Measurements from ENCODE around the gene EPC1.

EPC1 gene

DNA sequence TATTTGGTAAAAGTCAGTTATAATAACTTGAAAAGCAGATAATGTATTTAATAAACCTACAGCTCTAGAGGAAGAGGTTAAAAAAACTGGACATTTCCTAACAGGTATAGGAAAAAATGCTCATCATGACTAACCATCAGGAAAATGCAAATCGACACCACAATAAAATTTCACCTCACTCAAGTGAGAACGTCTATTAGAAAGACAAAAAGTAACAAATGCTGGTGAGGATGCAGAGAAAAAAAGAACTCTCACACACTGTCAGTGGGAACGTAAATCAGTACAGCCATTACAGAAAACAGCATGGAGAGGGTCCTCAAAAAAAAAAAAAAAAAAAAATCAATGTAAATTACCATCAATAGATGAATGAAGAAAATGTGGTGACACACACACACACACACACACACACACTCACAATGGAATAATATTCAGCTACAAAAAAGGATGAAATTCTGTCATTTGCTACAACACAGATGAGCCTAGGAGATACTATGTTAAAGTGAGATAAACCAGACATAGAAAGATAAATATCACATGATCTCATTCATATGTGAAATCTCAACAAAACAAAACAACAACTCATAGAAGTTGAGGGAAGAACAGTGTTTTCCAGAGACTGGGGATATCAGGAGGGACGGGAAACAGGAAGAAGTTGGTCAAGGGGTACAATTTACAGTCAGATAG is 20.1 kb downstream of the EPC1 start:
- no peak overlapping the region for H3K4me3 ChIP-seq (ENCODE audit: low read depth in 1 of 5, low read length in 5 of 5)
- H3K9ac ChIP-seq (ENCODE audit: low read length in 5 of 5) = no peak overlapping the region
- H3K9me3 ChIP-seq (ENCODE audit: control insufficient read depth in 5 of 5, low read length in 5 of 5) = no peaks in the 10 kb centered on the region
- H3K4me1 ChIP-seq (ENCODE audit: control insufficient read depth in 5 of 5, insufficient read depth in 5 of 5, low read length in 5 of 5) = peaks cover 0 to 68% (median 59%) of the 10 kb centered on the region in 5 donors
- H3K27ac ChIP-seq (ENCODE audit: low read depth, low read length) = peak overlapping the region; percentile 49
- H3K36me3 ChIP-seq (ENCODE audit: control insufficient read depth in 5 of 5, insufficient read depth in 5 of 5, low read length in 5 of 5) = peaks cover 0 to 4% (median 0%) of the 10 kb centered on the region in 5 donors
- no peaks in the 10 kb centered on the region for H3K27me3 ChIP-seq (ENCODE audit: control insufficient read depth in 5 of 5, insufficient read depth in 4 of 5, low read length in 5 of 5)

DNA sequence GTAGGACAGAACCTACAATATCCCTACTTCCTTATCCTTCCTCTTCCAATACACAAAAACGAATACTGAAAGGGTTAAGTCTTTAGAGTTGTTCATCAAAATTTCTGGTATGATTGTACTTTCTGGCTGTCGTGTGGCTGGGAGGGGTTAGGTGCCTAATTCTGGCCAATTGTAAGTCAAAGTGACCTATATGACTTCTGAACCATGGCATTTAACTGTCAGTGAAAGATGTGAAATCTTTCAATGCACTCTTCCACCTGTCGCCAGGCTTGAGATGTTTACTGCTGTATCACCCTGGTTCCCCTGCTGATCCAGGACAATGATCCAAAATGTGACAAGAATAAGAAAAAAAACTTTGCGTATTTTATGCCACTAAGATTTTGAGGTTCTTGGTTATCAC is 20.8 kb downstream of the EPC1 start:
- Histone ChIP-seq H3K36me3 (ENCODE audit: control insufficient read depth in 5 of 5, insufficient read depth in 5 of 5, low read length in 5 of 5) (peaks cover 0 to 4% (median 0%) of the 10 kb centered on the region in 5 donors), H3K4me3 (ENCODE audit: low read depth in 1 of 5, low read length in 5 of 5) (no peak overlapping the region), H3K27ac (ENCODE audit: low read depth, low read length) (peak overlapping the region; percentile 2), H3K9ac (ENCODE audit: low read length in 5 of 5) (no peak overlapping the region), H3K9me3 (ENCODE audit: control insufficient read depth in 5 of 5, low read length in 5 of 5) (no peaks in the 10 kb centered on the region), H3K27me3 (ENCODE audit: control insufficient read depth in 5 of 5, insufficient read depth in 4 of 5, low read length in 5 of 5) (no peaks in the 10 kb centered on the region), H3K4me1 (ENCODE audit: control insufficient read depth in 5 of 5, insufficient read depth in 5 of 5, low read length in 5 of 5) (peaks cover 0 to 68% (median 57%) of the 10 kb centered on the region in 5 donors)

DNA sequence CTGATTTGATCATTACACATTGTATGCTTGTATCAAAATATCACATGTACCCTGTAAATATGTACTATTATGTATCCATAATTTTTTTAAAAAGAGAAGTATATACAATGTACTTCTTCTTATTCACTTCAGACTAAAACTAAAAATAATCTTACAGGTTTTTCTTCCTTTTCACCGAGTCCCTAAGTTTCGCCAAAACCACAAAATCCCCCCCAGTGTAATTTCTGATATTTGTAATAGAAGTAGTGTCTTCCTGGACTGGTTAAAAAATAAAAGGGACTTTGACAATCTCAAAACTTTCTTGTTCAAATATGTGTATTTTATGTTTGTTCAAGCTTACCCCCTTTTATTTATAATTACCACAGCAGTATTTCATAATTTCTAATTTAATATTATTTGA is 23.9 kb downstream of the EPC1 start:
- Histone ChIP-seq H3K27ac (ENCODE audit: low read depth, low read length) (peak overlapping the region; percentile 20), H3K4me3 (ENCODE audit: low read depth in 1 of 5, low read length in 5 of 5) (no peak overlapping the region), H3K4me1 (ENCODE audit: control insufficient read depth in 5 of 5, insufficient read depth in 5 of 5, low read length in 5 of 5) (peaks cover 0 to 56% (median 47%) of the 10 kb centered on the region in 5 donors), H3K36me3 (ENCODE audit: control insufficient read depth in 5 of 5, insufficient read depth in 5 of 5, low read length in 5 of 5) (peaks cover 0 to 4% (median 0%) of the 10 kb centered on the region in 5 donors), H3K27me3 (ENCODE audit: control insufficient read depth in 5 of 5, insufficient read depth in 4 of 5, low read length in 5 of 5) (no peaks in the 10 kb centered on the region), H3K9me3 (ENCODE audit: control insufficient read depth in 5 of 5, low read length in 5 of 5) (no peaks in the 10 kb centered on the region), H3K9ac (ENCODE audit: low read length in 5 of 5) (no peak overlapping the region)

DNA sequence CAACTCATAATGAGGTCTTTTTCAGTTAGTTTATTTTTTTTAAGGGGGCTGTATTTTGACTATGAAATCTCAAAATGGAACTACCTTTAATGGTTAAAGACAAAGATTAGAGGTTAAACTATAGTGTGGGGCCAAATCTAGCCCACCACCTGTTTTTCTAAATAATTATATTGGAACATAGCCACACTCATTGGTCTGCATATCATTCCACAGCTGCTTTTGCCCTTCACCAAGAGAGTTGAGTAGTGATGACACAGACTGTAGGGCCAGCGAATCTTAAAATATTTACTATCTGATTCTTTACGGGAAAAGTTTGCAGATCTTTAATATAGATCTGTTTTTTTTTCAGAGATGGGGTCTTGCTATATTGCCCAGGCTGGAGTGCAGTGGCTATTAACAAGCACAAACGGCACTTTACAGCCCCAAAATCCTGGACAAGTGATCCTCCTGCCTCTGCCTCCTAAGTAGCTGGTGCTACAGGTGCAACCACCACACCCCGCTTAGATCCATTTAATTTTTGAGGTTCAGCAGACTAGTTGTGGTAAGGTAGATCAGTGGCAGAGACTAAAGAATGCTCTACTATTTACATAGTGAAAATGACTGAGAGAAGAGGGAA is 25.8 kb downstream of the EPC1 start:
- H3K4me3 ChIP-seq (ENCODE audit: low read depth in 1 of 5, low read length in 5 of 5) = no peak overlapping the region
- H3K9ac ChIP-seq (ENCODE audit: low read length in 5 of 5) = no peak overlapping the region
- H3K27ac ChIP-seq (ENCODE audit: low read depth, low read length) = no peak overlapping the region
- H3K36me3 ChIP-seq (ENCODE audit: control insufficient read depth in 5 of 5, insufficient read depth in 5 of 5, low read length in 5 of 5) = no peaks in the 10 kb centered on the region
- H3K27me3 ChIP-seq (ENCODE audit: control insufficient read depth in 5 of 5, insufficient read depth in 4 of 5, low read length in 5 of 5) = no peaks in the 10 kb centered on the region
- H3K4me1 ChIP-seq (ENCODE audit: control insufficient read depth in 5 of 5, insufficient read depth in 5 of 5, low read length in 5 of 5) = peaks cover 0 to 46% (median 39%) of the 10 kb centered on the region in 5 donors
- no peaks in the 10 kb centered on the region for H3K9me3 ChIP-seq (ENCODE audit: control insufficient read depth in 5 of 5, low read length in 5 of 5)

DNA sequence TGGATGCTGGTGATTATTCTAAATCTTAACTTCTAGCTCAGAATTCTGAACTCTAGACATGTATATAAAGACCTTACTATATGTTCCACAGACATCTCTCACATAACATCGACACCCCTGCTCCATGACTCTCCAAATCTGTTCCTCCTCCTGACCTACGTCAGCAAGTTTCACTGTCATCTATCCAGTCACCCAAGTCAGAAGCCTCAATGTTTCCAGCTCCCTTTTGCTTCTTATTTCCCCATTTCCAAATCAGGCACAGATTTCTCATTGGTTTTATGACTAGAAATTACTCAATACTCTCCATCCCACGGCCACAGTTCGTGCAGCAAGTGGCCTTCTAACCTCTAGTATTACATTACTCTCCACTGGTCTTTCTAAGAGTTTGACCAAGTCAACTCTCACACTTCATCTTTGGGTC is 28.5 kb downstream of the EPC1 start:
- Histone ChIP-seq H3K4me1 (ENCODE audit: control insufficient read depth in 5 of 5, insufficient read depth in 5 of 5, low read length in 5 of 5) (peaks cover 0 to 46% (median 42%) of the 10 kb centered on the region in 5 donors), H3K27ac (ENCODE audit: low read depth, low read length) (peak overlapping the region; percentile 81), H3K36me3 (ENCODE audit: control insufficient read depth in 5 of 5, insufficient read depth in 5 of 5, low read length in 5 of 5) (no peaks in the 10 kb centered on the region), H3K27me3 (ENCODE audit: control insufficient read depth in 5 of 5, insufficient read depth in 4 of 5, low read length in 5 of 5) (no peaks in the 10 kb centered on the region), H3K9ac (ENCODE audit: low read length in 5 of 5) (no peak overlapping the region), H3K4me3 (ENCODE audit: low read depth in 1 of 5, low read length in 5 of 5) (no peak overlapping the region), H3K9me3 (ENCODE audit: control insufficient read depth in 5 of 5, low read length in 5 of 5) (no peaks in the 10 kb centered on the region)

DNA sequence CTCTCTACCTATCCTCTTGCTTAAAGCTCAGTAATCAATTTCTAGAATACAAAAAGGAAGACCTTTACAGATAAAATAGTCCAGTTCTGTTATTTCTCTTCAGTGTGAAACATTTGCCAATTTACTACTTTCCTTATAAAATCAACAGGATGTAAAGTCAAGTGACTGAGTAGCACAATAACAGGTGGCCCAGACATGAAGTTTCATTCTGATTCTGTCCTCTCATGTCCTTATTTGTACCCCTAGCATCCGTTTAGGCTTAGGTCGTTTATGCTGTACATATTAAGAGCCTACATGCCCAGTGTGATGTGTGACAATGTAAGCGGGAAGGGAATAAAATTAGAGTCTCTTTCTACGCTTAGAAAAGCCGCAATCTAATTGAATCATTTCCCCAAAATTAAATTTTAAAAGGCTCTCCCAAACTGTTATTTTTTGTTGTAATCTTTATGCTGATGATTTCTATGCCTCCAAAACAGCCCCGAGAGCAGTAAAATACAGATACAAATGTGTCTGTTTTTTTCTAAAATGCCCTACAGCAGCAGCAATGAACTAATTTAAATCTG is 29.1 kb downstream of the EPC1 start:
- Histone ChIP-seq H3K9me3 (ENCODE audit: control insufficient read depth in 5 of 5, low read length in 5 of 5) (no peaks in the 10 kb centered on the region), H3K4me3 (ENCODE audit: low read depth in 1 of 5, low read length in 5 of 5) (no peak overlapping the region), H3K27me3 (ENCODE audit: control insufficient read depth in 5 of 5, insufficient read depth in 4 of 5, low read length in 5 of 5) (no peaks in the 10 kb centered on the region), H3K36me3 (ENCODE audit: control insufficient read depth in 5 of 5, insufficient read depth in 5 of 5, low read length in 5 of 5) (no peaks in the 10 kb centered on the region), H3K27ac (ENCODE audit: low read depth, low read length) (peak overlapping the region; percentile 81), H3K4me1 (ENCODE audit: control insufficient read depth in 5 of 5, insufficient read depth in 5 of 5, low read length in 5 of 5) (peaks cover 0 to 47% (median 45%) of the 10 kb centered on the region in 5 donors), H3K9ac (ENCODE audit: low read length in 5 of 5) (peak overlapping the region in 1 of 5 donors; percentile 30)

DNA sequence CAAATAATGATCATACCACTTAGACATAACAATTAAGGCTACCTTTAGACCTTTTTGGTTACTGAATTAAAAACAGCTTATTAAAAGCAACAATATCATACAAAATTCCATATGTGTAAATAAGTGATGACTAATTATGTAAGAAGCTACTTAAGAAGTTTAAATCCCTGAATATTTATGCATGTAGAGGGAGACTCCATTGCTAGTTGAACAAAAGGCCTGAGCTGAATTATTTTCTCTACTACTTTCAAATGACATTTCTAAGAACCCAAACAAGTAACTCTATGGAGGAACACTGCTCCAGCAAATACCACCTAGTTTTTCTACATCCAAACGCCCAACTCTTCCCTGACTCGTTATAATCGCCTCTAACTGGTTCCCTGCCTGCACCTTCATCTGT is 31.5 kb downstream of the EPC1 start:
- no peaks in the 10 kb centered on the region for H3K9me3 ChIP-seq (ENCODE audit: control insufficient read depth in 5 of 5, low read length in 5 of 5)
- no peak overlapping the region for H3K27ac ChIP-seq (ENCODE audit: low read depth, low read length)
- H3K27me3 ChIP-seq (ENCODE audit: control insufficient read depth in 5 of 5, insufficient read depth in 4 of 5, low read length in 5 of 5) = no peaks in the 10 kb centered on the region
- H3K4me3 ChIP-seq (ENCODE audit: low read depth in 1 of 5, low read length in 5 of 5) = no peak overlapping the region
- H3K9ac ChIP-seq (ENCODE audit: low read length in 5 of 5) = no peak overlapping the region
- peaks cover 0 to 2% (median 0%) of the 10 kb centered on the region in 5 donors for H3K36me3 ChIP-seq (ENCODE audit: control insufficient read depth in 5 of 5, insufficient read depth in 5 of 5, low read length in 5 of 5)
- H3K4me1 ChIP-seq (ENCODE audit: control insufficient read depth in 5 of 5, insufficient read depth in 5 of 5, low read length in 5 of 5) = peaks cover 0 to 51% (median 42%) of the 10 kb centered on the region in 5 donors

DNA sequence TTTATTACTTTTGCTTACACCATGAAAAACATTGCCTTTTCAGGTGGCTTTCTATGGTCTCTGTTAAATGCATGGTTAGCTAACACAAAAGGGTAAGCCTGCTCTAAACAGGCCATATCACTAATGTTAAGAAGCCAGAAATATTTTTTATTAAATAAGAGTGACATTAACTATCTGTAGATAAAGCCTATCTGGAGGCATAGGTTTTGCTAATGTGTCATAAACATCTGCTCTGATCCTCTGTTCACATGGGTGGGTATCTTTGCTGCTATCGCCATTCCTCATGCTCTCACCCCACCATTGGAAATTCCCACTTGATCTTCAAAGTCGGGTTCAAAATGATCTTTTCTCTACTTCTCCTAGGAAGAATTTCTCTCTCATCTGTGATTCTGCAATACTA is 32.4 kb downstream of the EPC1 start:
- Histone ChIP-seq H3K36me3 (ENCODE audit: control insufficient read depth in 5 of 5, insufficient read depth in 5 of 5, low read length in 5 of 5) (peaks cover 0 to 2% (median 0%) of the 10 kb centered on the region in 5 donors), H3K9ac (ENCODE audit: low read length in 5 of 5) (no peak overlapping the region), H3K4me1 (ENCODE audit: control insufficient read depth in 5 of 5, insufficient read depth in 5 of 5, low read length in 5 of 5) (peaks cover 0 to 51% (median 42%) of the 10 kb centered on the region in 5 donors), H3K27me3 (ENCODE audit: control insufficient read depth in 5 of 5, insufficient read depth in 4 of 5, low read length in 5 of 5) (no peaks in the 10 kb centered on the region), H3K27ac (ENCODE audit: low read depth, low read length) (no peak overlapping the region), H3K4me3 (ENCODE audit: low read depth in 1 of 5, low read length in 5 of 5) (no peak overlapping the region), H3K9me3 (ENCODE audit: control insufficient read depth in 5 of 5, low read length in 5 of 5) (no peaks in the 10 kb centered on the region)

DNA sequence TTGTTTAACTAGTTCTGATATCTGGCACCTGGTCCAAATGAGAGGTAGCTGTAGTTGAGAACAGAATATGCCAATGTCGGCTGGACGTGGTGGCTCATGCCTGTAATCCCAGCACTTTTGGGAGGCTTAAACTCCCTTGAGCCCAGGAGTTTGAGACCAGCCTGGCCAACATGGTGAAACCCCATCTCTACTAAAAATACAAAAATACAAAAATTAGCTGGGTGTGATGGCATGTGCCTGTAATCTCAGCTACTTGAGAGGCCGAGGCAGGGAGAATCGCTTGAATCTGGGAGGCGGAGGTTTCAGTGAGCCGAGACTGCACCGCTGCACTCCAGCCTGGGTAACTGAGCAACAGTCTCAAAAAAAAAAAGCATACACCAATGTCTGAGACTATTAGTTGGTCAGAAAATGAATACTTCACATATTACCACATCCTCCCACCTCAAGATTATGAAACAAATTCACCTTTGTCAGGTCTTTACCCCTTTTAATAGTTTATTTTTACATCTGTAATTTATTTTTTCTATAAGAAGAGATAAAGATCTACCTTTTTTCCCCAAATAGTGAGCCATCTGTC is 38.8 kb downstream of the EPC1 start:
- Histone ChIP-seq H3K9ac (ENCODE audit: low read length in 5 of 5) (no peak overlapping the region), H3K9me3 (ENCODE audit: control insufficient read depth in 5 of 5, low read length in 5 of 5) (no peaks in the 10 kb centered on the region), H3K27me3 (ENCODE audit: control insufficient read depth in 5 of 5, insufficient read depth in 4 of 5, low read length in 5 of 5) (no peaks in the 10 kb centered on the region), H3K4me3 (ENCODE audit: low read depth in 1 of 5, low read length in 5 of 5) (no peak overlapping the region), H3K27ac (ENCODE audit: low read depth, low read length) (peak overlapping the region; percentile 42), H3K4me1 (ENCODE audit: control insufficient read depth in 5 of 5, insufficient read depth in 5 of 5, low read length in 5 of 5) (peaks cover 2 to 33% (median 25%) of the 10 kb centered on the region in 5 donors), H3K36me3 (ENCODE audit: control insufficient read depth in 5 of 5, insufficient read depth in 5 of 5, low read length in 5 of 5) (peaks cover 12 to 20% (median 16%) of the 10 kb centered on the region in 5 donors)

DNA sequence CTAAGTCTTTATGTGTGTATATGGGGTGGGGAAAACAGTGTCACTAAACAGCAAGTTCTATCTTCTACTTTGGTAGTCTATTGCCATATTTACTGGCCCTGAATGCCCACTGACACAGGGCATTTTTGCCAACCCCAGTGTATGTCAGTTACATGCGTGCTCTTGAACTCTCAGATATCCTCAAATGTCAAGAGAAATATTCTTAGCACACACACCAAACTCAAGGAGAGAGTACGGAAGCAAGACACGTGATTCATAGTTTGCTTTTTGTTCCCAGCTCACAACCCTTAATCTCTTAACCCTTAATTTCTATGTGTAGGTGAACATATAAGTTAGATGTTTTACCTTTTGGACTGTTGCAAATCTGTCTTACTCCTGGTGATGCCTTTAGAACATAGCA is 39.3 kb downstream of the EPC1 start:
- H3K27ac ChIP-seq (ENCODE audit: low read depth, low read length) = peak overlapping the region; percentile 42
- peaks cover 2 to 32% (median 23%) of the 10 kb centered on the region in 5 donors for H3K4me1 ChIP-seq (ENCODE audit: control insufficient read depth in 5 of 5, insufficient read depth in 5 of 5, low read length in 5 of 5)

More for the DNA sequence above, 39.3 kb downstream of the EPC1 start:
- Histone ChIP-seq H3K36me3 (ENCODE audit: control insufficient read depth in 5 of 5, insufficient read depth in 5 of 5, low read length in 5 of 5) (peaks cover 14 to 20% (median 18%) of the 10 kb centered on the region in 5 donors), H3K4me3 (ENCODE audit: low read depth in 1 of 5, low read length in 5 of 5) (no peak overlapping the region), H3K27me3 (ENCODE audit: control insufficient read depth in 5 of 5, insufficient read depth in 4 of 5, low read length in 5 of 5) (no peaks in the 10 kb centered on the region), H3K9ac (ENCODE audit: low read length in 5 of 5) (no peak overlapping the region), H3K9me3 (ENCODE audit: control insufficient read depth in 5 of 5, low read length in 5 of 5) (no peaks in the 10 kb centered on the region)

All from subcutaneous abdominal adipose tissue (tissue), 5 donors.